GM11168 (cell line): ENCODE measurements around the gene GAL3ST2.
"Not testable (repeated sequence)": the region's sequence is repeated elsewhere in the genome, so short reads cannot be mapped to it uniquely, and the experiment has no call there.

Experiments
- in situ Hi-C: fragments of 300-500 bp; cut with MboI; formaldehyde crosslinking; loops from one replicate; pipeline ENCODE4 v1.12.0; 2022; ENCODE audit warnings: low sequenced_read_pairs; ENCODE audit not compliant: unreplicated experiment

The GAL3ST2 gene

GRCh38 chr2:241803387-241804325, 27.0 kb downstream of the GAL3ST2 start:
- in situ Hi-C loops: no loop called here

DNA sequence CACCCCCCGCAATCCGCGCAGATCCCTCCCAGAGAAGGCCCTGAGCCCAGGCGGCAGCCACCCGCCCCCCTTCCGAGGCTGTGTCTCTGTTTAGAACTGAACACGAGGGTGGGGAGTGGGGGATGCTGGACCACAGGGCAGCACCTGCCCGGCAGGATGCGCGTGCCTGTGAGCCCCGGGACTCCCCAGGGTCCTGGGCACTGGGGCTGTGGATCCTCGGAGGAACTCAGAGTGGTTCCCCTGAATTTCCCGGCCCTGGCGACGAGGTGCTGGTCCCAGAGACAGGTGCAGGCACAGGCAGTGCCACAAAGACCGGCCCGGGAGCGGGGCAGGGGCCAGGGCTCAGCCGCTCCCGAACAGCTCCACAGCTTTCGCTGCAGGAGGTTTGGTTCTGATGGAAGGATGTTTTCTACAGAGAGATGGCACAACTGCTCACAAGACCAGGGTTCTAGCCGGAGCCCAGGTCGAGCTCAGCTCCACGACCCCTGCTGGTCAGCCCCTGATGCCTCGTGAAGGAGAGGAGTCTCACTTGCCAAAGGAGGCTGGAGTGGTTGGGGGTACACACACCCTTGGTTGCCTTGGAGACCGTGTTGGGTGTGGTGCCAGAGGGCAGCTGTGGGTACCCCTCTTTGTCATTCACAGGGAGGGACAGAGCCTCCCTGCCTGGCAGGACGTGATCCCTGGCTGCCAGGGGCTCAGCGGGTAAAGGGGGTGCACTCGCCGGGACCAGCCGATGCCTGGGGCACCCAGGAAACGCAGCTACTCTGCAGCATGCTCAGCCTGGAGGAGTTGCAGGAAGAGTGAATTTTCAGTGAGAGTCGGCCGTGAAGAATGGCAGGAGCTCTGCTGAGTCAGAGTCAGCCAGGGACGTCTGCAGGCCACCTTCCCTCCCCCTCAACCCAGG, 28.0 kb downstream of the GAL3ST2 start:
- in situ Hi-C loops: no loop called here

DNA sequence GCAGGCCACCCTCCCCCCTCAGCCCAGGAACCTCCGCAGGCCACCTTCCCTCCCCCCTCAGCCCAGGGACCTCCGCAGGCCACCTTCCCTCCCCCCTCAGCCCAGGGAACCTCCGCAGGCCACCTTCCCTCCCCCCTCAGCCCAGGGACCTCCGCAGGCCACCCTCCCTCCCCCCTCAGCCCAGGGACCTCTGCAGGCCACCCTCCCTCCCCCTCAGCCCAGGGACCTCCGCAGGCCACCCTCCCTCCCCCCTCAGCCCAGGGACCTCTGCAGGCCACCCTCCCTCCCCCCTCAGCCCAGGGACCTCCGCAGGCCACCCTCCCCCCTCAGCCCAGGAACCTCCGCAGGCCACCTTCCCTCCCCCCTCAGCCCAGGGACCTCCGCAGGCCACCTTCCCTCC, 29.6 kb downstream of the GAL3ST2 start:
- in situ Hi-C loops: not testable (repeated sequence)

- in situ Hi-C loops: no loop called here
These were observed 31.6 kb downstream of the GAL3ST2 start for GRCh38 chr2:241808051-241808720.

DNA sequence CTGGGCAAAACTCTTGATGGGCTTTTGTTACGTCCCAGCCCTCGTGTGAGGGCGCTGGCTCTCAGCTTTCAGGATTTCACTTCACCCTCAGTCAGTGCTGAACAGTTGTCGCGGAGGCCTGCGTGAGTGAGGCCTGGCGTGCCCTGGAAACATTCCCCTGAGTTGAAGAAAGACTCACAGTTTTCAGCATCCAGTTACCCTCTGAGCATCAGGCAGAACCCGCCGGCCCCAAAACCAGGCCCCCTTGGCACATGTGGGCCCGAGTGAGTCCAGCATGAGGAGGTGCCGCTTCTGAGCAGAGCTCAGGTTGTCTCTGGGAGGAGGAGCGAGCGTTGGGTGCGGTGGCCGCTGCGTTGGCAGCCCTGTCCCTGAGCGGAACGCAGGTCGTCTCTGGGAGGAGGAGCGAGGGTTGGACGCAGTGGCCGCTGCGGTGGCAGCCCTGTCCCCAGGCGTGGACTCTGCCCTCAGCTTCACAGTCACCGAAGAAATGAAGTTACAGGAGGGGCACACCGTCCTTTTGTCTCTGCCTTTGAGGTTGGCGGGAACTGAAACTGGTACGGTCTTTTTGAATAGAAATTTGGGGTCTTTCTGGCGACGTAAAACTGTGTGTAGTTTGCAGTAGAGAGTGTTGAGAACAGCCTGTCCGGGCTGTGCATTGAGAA, 32.2 kb downstream of the GAL3ST2 start, which contains the start of gene NEU4:
Gene NEU4 (plus strand): TSS at position 473 of the 662 bp plus-strand sequence. CDS start 5,292 bp downstream, outside the sequence.
- in situ Hi-C loops: no loop called here

GRCh38 chr2:241809383-241810306, 33.0 kb downstream of the GAL3ST2 start:
- in situ Hi-C loops: no loop called here

DNA sequence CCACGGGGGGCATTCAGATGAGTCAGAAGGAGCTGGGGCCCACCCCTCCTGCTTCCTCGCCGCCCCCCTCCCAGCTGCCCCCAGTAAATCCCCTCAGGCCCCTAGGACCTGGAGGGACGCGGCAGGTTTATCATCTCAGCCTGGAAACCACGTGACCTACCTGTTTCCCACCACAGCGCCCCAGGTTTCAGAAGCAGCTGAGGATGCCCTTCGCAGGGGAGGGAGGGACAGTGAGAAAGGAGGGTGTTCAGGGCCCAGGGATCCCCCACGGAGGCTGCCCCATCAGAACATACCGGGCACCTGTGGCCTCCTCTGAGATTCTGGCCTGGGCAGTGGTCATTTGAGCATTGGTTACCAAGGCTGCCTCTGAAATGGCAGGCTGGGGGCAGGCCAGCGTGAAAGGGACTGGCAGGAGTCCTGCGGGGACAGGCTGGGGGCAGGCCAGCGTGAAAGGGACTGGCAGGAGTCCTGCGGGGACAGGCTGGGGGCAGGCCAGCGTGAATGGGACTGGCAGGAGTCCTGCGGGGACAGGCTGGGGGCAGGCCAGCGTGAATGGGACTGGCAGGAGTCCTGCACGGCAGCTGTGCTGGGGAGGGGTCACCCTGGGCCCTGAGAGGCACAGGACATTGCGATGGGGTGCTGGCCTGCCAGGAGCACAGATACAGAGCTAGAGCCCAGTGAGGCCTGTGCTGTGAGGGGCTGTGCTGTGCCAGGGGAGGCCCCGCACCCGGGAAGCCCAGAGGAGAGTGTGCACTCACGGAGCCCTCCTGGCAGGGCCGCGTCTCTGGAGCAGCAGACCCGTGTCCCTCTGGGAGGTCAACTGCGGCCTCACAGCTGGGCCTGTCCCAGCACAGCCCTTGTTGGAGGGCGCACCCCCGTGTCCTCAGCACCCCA, 33.9 kb downstream of the GAL3ST2 start:
- in situ Hi-C loops: no loop called here

DNA sequence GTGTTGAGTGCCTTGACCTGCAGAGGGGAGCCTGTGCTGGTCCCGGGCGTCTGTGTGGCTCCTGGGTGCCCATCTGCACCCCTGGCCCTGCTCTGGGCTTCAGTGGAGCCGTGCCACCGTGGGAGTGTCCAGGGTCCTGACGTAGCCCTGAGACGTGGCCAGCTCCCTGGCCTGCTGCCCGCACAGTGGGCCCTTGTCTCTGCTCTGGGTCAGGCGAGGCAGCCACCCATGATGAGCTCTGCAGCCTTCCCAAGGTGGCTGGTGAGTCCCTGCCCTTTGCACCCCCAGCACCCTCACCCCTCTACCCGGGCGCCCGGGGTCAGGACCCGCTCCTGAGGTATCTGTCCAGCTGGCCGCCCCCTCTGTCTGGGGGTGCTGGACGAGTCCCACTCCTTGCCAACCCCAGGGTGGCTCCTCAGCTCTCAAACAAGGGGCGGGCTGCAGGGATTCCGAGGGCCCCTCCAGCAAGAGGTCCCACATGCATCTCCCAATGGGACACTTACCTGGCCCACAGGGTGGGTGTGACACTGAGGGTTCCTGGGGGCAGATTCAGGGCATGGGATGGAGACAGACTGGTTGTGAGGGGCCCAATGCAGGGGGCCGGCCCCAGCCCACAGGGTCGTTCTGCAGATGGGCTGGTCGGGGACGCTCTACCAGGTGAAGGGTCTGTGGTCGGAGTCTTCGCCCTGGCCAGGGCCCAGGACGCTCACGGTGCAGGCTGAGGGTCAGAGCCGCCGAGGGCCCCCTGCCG, 34.8 kb downstream of the GAL3ST2 start:
- in situ Hi-C loops: no loop called here

- in situ Hi-C loops: no loop called here
These were observed 35.5 kb downstream of the GAL3ST2 start for GRCh38 chr2:241811952-241812729.

- in situ Hi-C loops: no loop called here
These were observed 36.4 kb downstream of the GAL3ST2 start for GRCh38 chr2:241812730-241813643.

GRCh38 chr2:241813644-241814392, 37.2 kb downstream of the GAL3ST2 start:
- in situ Hi-C loops: no loop called here

DNA sequence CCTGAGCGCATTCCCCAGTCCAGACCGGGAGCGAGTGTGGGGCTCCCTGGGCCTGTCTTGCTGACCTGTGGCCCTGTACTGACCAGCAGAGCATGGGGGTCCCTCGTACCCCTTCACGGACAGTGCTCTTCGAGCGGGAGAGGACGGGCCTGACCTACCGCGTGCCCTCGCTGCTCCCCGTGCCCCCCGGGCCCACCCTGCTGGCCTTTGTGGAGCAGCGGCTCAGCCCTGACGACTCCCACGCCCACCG, 37.7 kb downstream of the GAL3ST2 start:
- in situ Hi-C loops: no loop called here

DNA sequence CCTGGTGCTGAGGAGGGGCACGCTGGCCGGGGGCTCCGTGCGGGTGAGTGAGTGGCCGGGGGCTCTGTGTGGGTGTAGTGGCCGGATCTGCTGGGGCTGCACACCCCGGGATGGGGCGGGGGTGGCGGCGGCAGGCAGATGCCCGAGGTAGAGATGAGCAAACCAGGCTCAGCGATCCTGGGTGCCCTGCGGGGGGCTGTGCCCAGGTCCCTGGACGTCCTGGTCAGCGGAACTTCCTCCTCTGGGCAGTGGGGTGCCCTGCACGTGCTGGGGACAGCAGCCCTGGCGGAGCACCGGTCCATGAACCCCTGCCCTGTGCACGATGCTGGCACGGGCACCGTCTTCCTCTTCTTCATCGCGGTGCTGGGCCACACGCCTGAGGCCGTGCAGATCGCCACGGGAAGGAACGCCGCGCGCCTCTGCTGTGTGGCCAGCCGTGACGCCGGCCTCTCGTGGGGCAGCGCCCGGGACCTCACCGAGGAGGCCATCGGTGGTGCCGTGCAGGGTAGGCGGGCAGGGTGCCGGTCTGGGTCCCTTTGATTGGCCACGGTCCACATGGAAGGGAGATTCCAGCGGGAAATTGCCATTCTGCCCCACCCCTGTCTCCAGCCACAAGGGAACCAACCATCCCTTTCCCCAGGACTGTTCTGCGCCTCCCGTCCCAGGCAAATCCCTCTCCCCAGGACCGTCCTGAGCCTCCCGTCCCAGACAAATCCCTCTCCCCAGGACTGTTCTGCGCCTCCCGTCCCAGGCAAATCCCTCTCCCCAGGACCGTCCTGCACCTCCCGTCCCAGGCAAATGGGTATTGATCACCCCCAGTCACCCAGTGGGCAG, 38.2 kb downstream of the GAL3ST2 start:
- in situ Hi-C loops: no loop called here
